ENCODE results near the gene GAS2.

The GAS2 gene

DNA sequence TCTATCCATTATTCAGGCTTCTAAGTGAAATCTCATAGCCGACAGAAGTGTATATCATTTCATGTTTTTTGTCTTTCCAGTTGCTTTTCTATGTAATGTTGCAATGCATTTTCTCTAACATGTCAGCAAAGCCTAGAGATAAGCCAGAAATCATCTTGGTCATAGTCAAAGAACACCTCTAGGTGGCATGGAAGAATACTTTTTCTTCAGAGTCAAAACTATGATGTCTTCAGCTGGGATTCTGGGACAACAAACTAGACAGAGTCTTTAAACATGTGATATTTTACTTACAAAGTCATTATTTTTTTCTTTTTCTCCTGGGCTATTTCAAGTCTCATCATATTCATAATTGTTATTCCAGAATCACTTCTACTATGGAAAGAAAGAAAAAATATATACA is 4.4 kb downstream of the GAS2 start:
- FAIRE-seq (peak; percentile 87), DNase-seq (ENCODE audit: extremely low spot score, insufficient read length, low read depth) (no peak)

DNA sequence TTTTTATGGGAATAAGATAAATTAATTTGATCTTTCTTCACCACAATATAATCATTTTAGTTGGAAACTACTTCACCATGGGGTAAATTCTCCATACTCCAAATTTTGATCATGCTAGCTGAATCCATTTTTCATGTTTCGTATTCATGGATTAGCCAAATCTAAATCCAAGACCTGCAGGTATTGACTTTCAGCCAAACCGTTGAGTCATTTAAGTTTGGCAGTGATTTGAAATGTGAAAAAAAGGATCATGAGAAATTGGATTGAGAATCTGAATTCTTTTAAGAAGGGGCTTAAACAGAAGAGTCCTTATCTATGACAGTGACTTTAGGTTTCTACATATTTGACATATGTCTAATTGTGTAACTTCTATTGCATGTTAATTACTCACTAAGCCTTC is 5.3 kb downstream of the GAS2 start:
- DNase-seq (ENCODE audit: extremely low spot score, insufficient read length, low read depth) (no peak), FAIRE-seq (no peak)

GRCh38 chr11:22674470-22675439 is 8.3 kb downstream of the GAS2 start:
- DNase-seq (ENCODE audit: extremely low spot score, insufficient read length, low read depth) (no peak), FAIRE-seq (peak; percentile 45)

GRCh38 chr11:22677153-22677903 is 10.9 kb downstream of the GAS2 start:
- FAIRE-seq (peak; percentile 79), DNase-seq (ENCODE audit: extremely low spot score, insufficient read length, low read depth) (no peak)

GRCh38 chr11:22680628-22681027 is 14.2 kb downstream of the GAS2 start:
- FAIRE-seq, result peak; percentile 59
- no peak for DNase-seq (ENCODE audit: extremely low spot score, insufficient read length, low read depth)

- peak; percentile 68 for FAIRE-seq
Measured at GRCh38 chr11:22681281-22681812, 14.9 kb downstream of the GAS2 start.

GRCh38 chr11:22684082-22684481 is 17.7 kb downstream of the GAS2 start:
- no peak for FAIRE-seq
- DNase-seq (ENCODE audit: extremely low spot score, insufficient read length, low read depth), result no peak

More at GRCh38 chr11:22681281-22681812, 14.9 kb downstream of the GAS2 start:
- DNase-seq (ENCODE audit: extremely low spot score, insufficient read length, low read depth), result no peak

- FAIRE-seq, result no peak
- DNase-seq (ENCODE audit: extremely low spot score, insufficient read length, low read depth), result no peak
Measured at GRCh38 chr11:22685111-22685510, 18.7 kb downstream of the GAS2 start.

DNA sequence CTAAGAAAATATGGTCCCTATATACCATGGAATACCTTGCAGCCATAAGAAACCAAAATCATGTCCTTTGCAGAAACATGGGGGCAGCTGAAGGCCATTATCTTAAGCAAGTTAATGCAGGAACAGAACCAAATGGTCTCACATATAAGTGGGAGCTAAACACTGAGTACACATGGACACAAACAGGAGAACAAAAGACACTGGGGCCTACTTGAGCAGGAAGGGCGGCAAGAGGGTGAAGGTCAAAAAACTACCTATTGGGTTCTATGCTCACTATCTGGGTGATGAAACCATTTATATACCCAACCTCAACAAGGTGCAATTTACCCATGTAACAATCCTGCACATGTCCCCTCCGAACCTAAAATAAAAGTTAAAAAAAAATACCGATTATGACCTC is 22.5 kb downstream of the GAS2 start:
- FAIRE-seq, result no peak

DNA sequence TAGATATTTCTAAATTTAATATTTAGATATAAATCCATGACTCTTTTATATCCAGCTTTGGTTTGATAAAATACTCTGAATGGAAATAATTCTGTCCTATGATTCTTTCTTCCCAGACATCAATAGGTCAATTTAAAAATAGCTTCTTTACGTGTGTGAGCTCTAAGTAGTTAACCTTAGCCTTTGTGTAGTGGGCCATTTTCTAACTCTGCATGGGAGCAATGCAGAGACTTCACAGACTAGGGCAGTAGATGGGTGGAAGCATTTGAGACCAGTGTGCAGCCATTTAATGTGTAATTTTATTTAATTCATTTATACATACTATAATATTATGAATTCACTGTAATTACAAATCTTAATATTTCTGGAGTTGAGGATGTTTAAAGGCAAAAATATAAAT is 23.8 kb downstream of the GAS2 start:
- DNase-seq (ENCODE audit: extremely low spot score, insufficient read length, low read depth) (no peak), FAIRE-seq (no peak)

More for the DNA sequence above, 22.5 kb downstream of the GAS2 start:
- no peak for DNase-seq (ENCODE audit: extremely low spot score, insufficient read length, low read depth)

DNA sequence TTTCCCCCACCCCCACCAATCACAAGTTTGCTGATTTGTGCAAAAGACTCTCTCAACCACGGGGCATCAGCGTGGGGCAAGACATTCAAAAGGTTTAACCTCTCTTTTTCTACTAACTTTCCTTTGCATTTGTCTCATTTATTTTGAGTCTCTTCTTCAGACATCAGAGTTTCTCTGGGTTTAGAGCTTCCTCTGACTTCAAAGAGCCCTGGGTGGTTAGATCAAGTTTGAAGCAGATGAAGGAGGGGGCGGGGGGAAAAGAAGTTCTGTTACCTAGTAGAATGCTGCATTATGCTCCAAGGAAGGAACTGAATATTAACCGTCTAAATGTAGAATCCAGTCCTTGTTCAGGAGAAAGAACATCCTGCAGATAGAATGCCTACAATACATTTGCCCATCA is 24.5 kb downstream of the GAS2 start:
- FAIRE-seq, result no peak
- no peak for DNase-seq (ENCODE audit: extremely low spot score, insufficient read length, low read depth)

- DNase-seq (ENCODE audit: extremely low spot score, insufficient read length, low read depth) (no peak), FAIRE-seq (no peak)
Measured at GRCh38 chr11:22699388-22699787, 33.0 kb downstream of the GAS2 start.

DNA sequence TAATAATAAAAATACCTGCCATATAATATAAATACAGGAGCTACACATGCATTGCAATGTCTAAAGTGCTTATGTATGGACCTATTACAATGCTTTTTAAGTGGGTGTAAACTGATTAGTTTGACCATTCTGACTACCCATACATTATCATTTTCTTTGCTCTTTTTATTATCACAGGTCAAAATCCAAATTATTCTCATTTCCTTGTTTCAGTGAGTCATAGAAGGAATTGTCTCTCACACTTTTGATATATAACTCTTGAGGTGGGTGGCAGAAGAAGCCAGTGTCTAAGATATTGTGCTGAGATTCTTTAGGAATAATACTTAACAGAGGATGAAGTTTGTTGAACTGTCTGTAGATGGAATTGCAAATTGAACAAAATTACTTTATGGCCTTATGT is 35.6 kb downstream of the GAS2 start:
- FAIRE-seq (no peak), DNase-seq (ENCODE audit: extremely low spot score, insufficient read length, low read depth) (no peak)

- peak; percentile 63 for FAIRE-seq
- no peak for DNase-seq (ENCODE audit: extremely low spot score, insufficient read length, low read depth)
Measured at GRCh38 chr11:22703040-22703439, 36.6 kb downstream of the GAS2 start.

DNA sequence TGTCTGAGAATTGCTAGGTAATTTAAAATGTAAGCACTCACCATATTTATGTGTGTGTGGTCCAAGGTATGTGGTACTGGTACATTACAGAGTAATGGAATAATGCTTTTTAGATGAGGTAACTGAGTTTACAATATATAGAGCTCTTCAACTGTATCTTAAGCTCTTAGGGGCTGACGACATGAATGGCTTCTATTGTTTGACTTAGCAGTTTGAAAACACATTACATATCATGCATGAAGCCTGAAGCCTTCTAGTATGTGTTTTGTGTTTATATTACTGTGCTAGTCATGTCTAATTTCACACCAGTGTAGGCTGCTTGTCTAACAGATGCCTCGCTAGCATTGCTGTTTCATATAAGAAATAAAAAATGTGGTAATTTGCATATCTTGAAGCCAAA is 37.2 kb downstream of the GAS2 start:
- FAIRE-seq (no peak), DNase-seq (ENCODE audit: extremely low spot score, insufficient read length, low read depth) (no peak)

GRCh38 chr11:22707119-22707899 is 40.9 kb downstream of the GAS2 start:
- FAIRE-seq (no peak), DNase-seq (ENCODE audit: extremely low spot score, insufficient read length, low read depth) (no peak)

DNA sequence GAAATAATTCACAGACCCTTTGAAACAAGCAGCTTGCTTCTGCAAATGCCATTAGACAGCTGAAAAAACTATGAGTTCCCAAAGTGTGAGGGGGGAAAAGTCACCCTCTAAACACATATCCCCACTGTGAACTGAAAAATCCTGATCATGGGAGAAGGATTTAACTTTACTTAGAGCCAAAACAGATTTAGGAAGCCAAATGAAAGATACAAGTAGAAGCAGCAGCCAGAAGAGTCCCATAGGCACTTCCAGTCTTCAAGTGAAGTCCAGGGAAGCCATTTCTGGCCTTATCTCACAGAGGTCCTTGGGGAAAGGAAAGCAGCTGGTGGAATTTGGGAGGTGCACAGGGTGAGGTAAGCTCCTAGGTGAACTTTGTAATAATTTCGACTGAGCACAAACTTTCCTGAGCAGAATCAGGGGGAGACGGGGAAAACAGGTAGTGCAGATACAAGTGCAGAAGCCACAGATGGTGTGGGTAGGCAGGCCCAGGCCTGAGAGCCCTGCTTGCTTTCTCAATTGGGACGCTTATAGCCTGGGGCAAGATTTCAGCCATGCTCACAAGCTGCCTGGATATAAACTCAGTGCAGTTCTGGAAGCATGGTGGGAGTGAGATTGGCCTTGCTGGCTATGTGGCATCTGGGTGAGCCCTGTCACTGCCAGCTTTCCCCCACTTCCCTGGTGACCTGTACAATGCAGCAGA is 44.8 kb downstream of the GAS2 start:
- DNase-seq (ENCODE audit: extremely low spot score, insufficient read length, low read depth), result no peak
- no peak for FAIRE-seq

DNA sequence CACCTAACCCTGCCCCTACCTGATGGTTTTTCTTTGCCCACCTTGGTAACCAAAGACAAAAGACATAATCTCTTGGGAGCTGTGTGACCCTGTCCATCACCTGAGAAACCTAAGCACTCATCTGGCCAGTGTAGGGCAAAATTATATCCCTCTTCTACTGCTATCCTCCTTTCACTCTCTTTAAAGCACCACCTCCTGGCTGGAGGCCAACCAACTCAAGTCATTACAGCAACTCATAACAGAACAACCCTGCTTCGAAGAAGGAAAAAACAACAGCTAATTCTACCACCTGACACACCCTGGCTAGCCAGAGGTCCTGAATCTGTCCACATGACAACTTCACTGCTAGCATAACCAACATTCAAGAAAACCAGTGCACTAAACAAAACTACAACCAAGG is 45.5 kb downstream of the GAS2 start:
- DNase-seq (ENCODE audit: extremely low spot score, insufficient read length, low read depth) (no peak), FAIRE-seq (no peak)

GRCh38 chr11:22713336-22713735 is 46.9 kb downstream of the GAS2 start:
- DNase-seq (ENCODE audit: extremely low spot score, insufficient read length, low read depth) (no peak), FAIRE-seq (no peak)

DNA sequence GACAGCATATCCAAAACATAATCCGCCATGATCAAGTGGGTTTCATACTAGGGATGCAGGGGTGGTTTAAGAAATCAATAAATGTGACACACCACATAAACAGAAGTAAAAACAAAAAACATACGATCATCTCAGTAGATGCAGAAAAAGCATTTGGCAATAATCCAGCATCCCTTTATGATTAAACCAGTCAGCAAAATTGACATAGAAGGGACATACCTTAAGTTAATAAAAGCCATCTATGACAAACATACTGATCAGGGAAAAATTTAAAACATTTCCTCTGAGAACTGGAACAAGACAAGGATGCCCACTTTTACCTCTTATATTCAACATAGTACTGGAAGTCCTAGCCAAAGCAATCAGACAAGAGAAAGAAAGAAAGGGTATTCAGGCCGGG is 49.6 kb downstream of the GAS2 start:
- FAIRE-seq (no peak), DNase-seq (ENCODE audit: extremely low spot score, insufficient read length, low read depth) (no peak)
